DND-41 (cell line): ENCODE results near the gene AFAP1.

ENCODE experiments used
- CTCF ChIP-seq: IDR thresholded peaks from 2 replicates; pipeline ENCODE4 v1.5.1; 2012; ENCODE audit warnings: borderline replicate concordance, low read length, moderate library complexity, mild to moderate bottlenecking; ENCODE audit not compliant: poor library complexity, severe bottlenecking; ENCODE audit errors: extremely low read depth
- EZH2 ChIP-seq: IDR thresholded peaks from 3 replicates; pipeline ENCODE4 v1.6.1; 2012; ENCODE audit warnings: borderline replicate concordance, low read depth, mild to moderate bottlenecking, moderate library complexity, low read length, inconsistent platforms; ENCODE audit not compliant: severe bottlenecking

GRCh38 chr4:7939377-7940108, at the start of gene AFAP1:
- TF ChIP-seq EZH2 (no peak), CTCF (no peak)
